Activated CD4-positive, CD25-positive, alpha-beta regulatory T cell treated with anti-CD3 and anti-CD28 coated beads, Interleukin-2, amount 50 U/mL, for 72 hours (primary cell): ENCODE data around the gene ANKRD34A.
"Not testable (repeated sequence)": the region's sequence is repeated elsewhere in the genome, so short reads cannot be mapped to it uniquely, and the experiment has no call there.

Source experiments
- DNase-seq: peaks from one replicate; pipeline ENCODE4 v3.0.0; 2021

Gene ANKRD34A

GRCh38 chr1:145942871-145943270 lies 21.5 kb downstream of the ANKRD34A start:
- DNase-seq, result no peak

- no peak for DNase-seq
Measured at GRCh38 chr1:145942405-145942804, 22.0 kb downstream of the ANKRD34A start.

GRCh38 chr1:145937436-145937835 lies 26.9 kb downstream of the ANKRD34A start:
- DNase-seq, result no peak

- DNase-seq, result no peak
Measured at GRCh38 chr1:145936247-145936646, 28.1 kb downstream of the ANKRD34A start.

- DNase-seq, result no peak
Measured at GRCh38 chr1:145935708-145936107, 28.7 kb downstream of the ANKRD34A start.

GRCh38 chr1:145932522-145933009 lies 31.8 kb downstream of the ANKRD34A start:
- DNase-seq, result not testable (repeated sequence)

GRCh38 chr1:145927916-145928643 lies 36.3 kb downstream of the ANKRD34A start:
- no peak for DNase-seq

GRCh38 chr1:145927063-145927886 lies 37.1 kb downstream of the ANKRD34A start, which contains the start of gene RBM8A:
TSS of gene RBM8A (minus strand) at chr1:145927484. CDS start at chr1:145927426, 58 bp downstream.
- DNase-seq, result peak; percentile 85

- DNase-seq, result peak; percentile 49
Measured at GRCh38 chr1:145926686-145927062, 37.7 kb downstream of the ANKRD34A start.

- DNase-seq, result no peak
Measured at GRCh38 chr1:145922266-145922665, 42.1 kb downstream of the ANKRD34A start.

GRCh38 chr1:145920297-145920696 lies 44.1 kb downstream of the ANKRD34A start:
- not testable (repeated sequence) for DNase-seq

GRCh38 chr1:145918992-145919939 lies 45.1 kb downstream of the ANKRD34A start:
- no peak for DNase-seq

GRCh38 chr1:145918144-145918991 lies 46.0 kb downstream of the ANKRD34A start, which contains the start of gene PEX11B:
TSS of gene PEX11B (minus strand) at chr1:145918717. CDS start at chr1:145918688, 29 bp downstream.
- peak; percentile 90 for DNase-seq

GRCh38 chr1:145917595-145917994 lies 46.8 kb downstream of the ANKRD34A start:
- no peak for DNase-seq

- DNase-seq, result no peak
Measured at GRCh38 chr1:145916745-145917144, 47.6 kb downstream of the ANKRD34A start.

GRCh38 chr1:145912128-145912641 lies 52.2 kb downstream of the ANKRD34A start:
- DNase-seq, result no peak
